Measurements from ENCODE around the gene JMJD1C. TPM values are rescaled to one million over a fixed set of nuclear protein-coding genes. Genes with fewer than 3 reads are reported as not detected.
A peak's percentile ranks its signal among the peaks of the same experiment; 100 is the strongest.

JMJD1C gene
- total and polyA plus RNA-seq, 12 donors: 14.4 to 70.4 (median 39.2) TPM

DNA sequence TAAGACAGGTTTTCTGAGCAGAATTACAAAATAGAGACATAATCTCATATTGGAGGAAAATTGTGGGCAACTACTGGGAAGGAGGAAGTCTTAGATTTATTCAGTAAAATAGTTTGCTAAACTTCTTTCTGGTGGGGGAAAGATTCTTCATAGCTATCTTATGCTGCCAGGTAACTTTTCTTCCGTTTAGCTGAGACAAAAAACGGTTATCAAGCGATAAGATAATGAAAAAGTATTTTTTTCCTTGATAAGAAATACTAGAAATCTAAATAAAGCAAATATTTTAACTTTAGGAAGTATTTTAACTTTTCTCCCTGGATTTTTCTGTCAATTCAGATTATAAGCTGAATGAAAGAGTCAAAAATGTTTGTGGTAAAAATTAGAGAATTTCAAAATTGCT is 52.3 kb downstream of the JMJD1C start:
- no peaks in the 10 kb centered on the region for H3K27me3 ChIP-seq
- no peak overlapping the region for H3K4me3 ChIP-seq
- no peak overlapping the region for H3K27ac ChIP-seq
- TF ChIP-seq, protein P1, sequence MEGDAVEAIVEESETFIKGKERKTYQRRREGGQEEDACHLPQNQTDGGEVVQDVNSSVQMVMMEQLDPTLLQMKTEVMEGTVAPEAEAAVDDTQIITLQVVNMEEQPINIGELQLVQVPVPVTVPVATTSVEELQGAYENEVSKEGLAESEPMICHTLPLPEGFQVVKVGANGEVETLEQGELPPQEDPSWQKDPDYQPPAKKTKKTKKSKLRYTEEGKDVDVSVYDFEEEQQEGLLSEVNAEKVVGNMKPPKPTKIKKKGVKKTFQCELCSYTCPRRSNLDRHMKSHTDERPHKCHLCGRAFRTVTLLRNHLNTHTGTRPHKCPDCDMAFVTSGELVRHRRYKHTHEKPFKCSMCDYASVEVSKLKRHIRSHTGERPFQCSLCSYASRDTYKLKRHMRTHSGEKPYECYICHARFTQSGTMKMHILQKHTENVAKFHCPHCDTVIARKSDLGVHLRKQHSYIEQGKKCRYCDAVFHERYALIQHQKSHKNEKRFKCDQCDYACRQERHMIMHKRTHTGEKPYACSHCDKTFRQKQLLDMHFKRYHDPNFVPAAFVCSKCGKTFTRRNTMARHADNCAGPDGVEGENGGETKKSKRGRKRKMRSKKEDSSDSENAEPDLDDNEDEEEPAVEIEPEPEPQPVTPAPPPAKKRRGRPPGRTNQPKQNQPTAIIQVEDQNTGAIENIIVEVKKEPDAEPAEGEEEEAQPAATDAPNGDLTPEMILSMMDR (IDR thresholded peaks at IDR 0.05): no peak
- H3K36me3 ChIP-seq: no peaks in the 10 kb centered on the region
- H3K9me3 ChIP-seq: no peaks in the 10 kb centered on the region
- peaks cover 0 to 69% (median 51%) of the 10 kb centered on the region in 9 donors for H3K4me1 ChIP-seq
- 66 to 83% methylated on average over 3 of the region's 3 CpGs for WGBS, 2 donors
- DNase-seq (no peak), ATAC-seq (no peak)
- intact Hi-C loops (cut with DNase I): no loop called here

DNA sequence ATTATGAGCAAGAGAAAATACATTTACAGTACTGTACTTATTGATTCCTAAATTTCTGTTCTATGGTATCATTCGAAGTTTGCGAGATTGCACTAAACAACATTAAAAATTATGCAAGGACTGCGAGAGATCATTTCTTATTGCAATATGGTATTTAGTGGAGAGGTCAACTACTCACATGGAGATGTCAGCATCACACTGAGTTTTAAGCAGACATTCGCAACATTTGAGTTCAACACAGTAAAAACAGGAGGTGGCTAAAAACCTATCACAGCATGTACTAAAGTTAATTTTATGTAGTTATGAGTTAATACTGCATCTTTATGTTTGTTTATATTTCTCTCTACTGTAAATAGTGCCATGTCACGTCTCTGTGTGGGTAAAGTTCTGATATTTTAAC is 53.5 kb downstream of the JMJD1C start:
- H3K27me3 ChIP-seq: no peaks in the 10 kb centered on the region
- WGBS, 2 donors: 98 to 99% methylated on average over 5 of the region's 5 CpGs
- peaks cover 0 to 6% (median 0%) of the 10 kb centered on the region in 9 donors for H3K36me3 ChIP-seq
- no peak overlapping the region for H3K4me3 ChIP-seq
- H3K4me1 ChIP-seq: peaks cover 0 to 61% (median 42%) of the 10 kb centered on the region in 9 donors
- no peak for ATAC-seq
- no peak overlapping the region for H3K27ac ChIP-seq
- no peaks in the 10 kb centered on the region for H3K9me3 ChIP-seq
- TF ChIP-seq, protein P1 (IDR thresholded peaks at IDR 0.05): no peak
- DNase-seq: no peak
- intact Hi-C loops (cut with DNase I): no loop called here

DNA sequence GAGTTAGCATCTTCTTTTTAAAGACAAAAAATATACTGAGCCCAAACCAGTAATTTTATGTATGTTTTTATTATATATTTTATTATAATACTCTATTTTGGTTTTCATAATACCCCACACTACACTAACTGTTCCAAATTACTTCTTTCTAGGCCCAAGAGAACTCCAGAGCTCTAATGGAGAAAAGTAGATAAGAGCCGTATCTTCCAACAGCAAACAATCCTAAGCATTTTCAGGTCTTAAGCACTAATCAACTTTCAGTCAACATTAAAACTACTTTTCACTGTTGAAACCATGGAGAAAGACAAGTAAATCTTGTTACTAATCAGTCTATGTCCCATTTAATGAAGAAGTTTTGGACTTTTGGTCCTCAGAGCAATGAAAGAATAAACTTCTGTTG is 55.1 kb downstream of the JMJD1C start:
- WGBS, 2 donors: 58 to 73% methylated on average over 1 of the region's 1 CpG
- Histone ChIP-seq H3K4me1 (peaks cover 0 to 47% (median 26%) of the 10 kb centered on the region in 9 donors), H3K4me3 (no peak overlapping the region), H3K9me3 (no peaks in the 10 kb centered on the region), H3K36me3 (peaks cover 0 to 6% (median 0%) of the 10 kb centered on the region in 9 donors), H3K27me3 (no peaks in the 10 kb centered on the region), H3K27ac (peak overlapping the region in 2 of 10 donors; percentile 3 to 17)
- DNase-seq (no peak), ATAC-seq (no peak)
- TF ChIP-seq, protein P1 (IDR thresholded peaks at IDR 0.05): no peak
- intact Hi-C loops (cut with DNase I): no loop called here

DNA sequence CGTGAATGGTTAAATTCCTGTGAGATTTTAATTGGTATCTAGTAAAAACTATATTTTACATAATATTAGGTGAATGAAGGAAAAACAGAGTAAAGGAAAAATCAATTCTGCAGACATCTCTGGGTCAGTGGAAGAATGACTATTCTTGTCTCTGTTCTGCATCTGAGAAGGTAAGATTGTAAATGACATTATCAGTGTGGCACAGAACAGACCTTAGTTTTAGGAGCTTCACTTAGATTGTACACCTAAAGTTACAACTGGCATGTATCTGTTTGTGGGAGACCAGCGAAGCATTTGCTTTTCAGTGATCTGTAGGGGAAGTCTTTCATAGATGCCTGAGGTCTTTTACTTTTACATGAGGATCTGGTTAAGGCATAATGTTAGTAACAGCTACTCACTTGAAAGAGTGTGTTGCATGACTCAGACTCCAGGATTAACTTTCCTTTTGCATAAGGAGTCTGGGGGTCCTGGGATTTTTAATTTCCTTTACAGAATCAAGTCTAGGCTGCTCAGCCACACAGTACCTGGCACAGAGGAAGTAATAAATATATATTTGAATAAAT is 56.2 kb downstream of the JMJD1C start:
- H3K27ac ChIP-seq: peak overlapping the region in 1 of 10 donors; percentile 0
- H3K27me3 ChIP-seq: no peaks in the 10 kb centered on the region
- ATAC-seq: peak in 4 of 8 donors; percentile 53 to 76 (median 59)
- DNase-seq: no peak
- H3K9me3 ChIP-seq: no peaks in the 10 kb centered on the region
- peaks cover 0 to 6% (median 0%) of the 10 kb centered on the region in 9 donors for H3K36me3 ChIP-seq
- TF ChIP-seq, protein P1 (IDR thresholded peaks at IDR 0.05): no peak
- peaks cover 0 to 36% (median 18%) of the 10 kb centered on the region in 9 donors for H3K4me1 ChIP-seq
- H3K4me3 ChIP-seq: no peak overlapping the region
- 74 to 80% methylated on average over 2 of the region's 2 CpGs for WGBS, 2 donors
- intact Hi-C loops (cut with DNase I): no loop called here

Data from heart right ventricle (tissue), 16 donors.